PC-3 (cell line): ENCODE measurements around the gene FOS.

Experiments
- EZH2 ChIP-seq: fragments of 300-600 bp; sonication (generic); IDR thresholded peaks from one replicate; pipeline ENCODE4 v1.6.1; 2017; ENCODE audit warnings: antibody characterized with exemption, mild to moderate bottlenecking, low read length; ENCODE audit not compliant: unreplicated experiment
- EZH2phosphoT487 ChIP-seq: fragments of 300-600 bp; sonication (generic); IDR thresholded peaks from 2 replicates; pipeline ENCODE4 v1.6.1; 2018; ENCODE audit warnings: mild to moderate bottlenecking, antibody characterized with exemption, low read length, borderline replicate concordance
- TF ChIP-seq, protein P1 (sequence below): fragments of 300-600 bp; sonication (generic); conservative IDR thresholded peaks from 2 replicates; pipeline ENCODE4 v1.5.1; 2017; ENCODE audit warnings: antibody characterized with exemption, low read depth, mild to moderate bottlenecking, low read length

DNA sequence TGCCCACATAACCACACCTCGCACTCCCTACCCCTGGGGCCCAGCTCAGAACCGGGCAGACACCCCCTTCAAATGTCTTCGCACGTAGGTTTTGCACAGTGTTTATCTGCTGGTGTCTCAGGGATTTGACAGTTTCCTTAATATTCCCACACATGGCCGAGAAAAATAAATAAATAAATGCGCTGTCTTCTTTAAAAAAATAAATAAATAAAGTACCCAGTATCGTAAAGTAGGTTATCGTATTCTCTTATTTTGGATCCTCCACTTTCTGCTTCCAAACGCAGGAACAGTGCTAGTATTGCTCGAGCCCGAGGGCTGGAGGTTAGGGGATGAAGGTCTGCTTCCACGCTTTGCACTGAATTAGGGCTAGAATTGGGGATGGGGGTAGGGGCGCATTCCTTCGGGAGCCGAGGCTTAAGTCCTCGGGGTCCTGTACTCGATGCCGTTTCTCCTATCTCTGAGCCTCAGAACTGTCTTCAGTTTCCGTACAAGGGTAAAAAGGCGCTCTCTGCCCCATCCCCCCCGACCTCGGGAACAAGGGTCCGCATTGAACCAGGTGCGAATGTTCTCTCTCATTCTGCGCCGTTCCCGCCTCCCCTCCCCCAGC lies 710 bp upstream of the FOS start:
- TF ChIP-seq, protein P1, sequence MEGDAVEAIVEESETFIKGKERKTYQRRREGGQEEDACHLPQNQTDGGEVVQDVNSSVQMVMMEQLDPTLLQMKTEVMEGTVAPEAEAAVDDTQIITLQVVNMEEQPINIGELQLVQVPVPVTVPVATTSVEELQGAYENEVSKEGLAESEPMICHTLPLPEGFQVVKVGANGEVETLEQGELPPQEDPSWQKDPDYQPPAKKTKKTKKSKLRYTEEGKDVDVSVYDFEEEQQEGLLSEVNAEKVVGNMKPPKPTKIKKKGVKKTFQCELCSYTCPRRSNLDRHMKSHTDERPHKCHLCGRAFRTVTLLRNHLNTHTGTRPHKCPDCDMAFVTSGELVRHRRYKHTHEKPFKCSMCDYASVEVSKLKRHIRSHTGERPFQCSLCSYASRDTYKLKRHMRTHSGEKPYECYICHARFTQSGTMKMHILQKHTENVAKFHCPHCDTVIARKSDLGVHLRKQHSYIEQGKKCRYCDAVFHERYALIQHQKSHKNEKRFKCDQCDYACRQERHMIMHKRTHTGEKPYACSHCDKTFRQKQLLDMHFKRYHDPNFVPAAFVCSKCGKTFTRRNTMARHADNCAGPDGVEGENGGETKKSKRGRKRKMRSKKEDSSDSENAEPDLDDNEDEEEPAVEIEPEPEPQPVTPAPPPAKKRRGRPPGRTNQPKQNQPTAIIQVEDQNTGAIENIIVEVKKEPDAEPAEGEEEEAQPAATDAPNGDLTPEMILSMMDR: no peak
- TF ChIP-seq EZH2 (no peak), EZH2phosphoT487 (no peak)
